Measurements from ENCODE around the gene ZFYVE1.
"Not testable (repeated sequence)": the region's sequence is repeated elsewhere in the genome, so short reads cannot be mapped to it uniquely, and the experiment has no call there.

Gene ZFYVE1

GRCh38 chr14:72957213-72957612 is 69.7 kb downstream of the ZFYVE1 start:
- DNase-seq: no peak

- not testable (repeated sequence) for DNase-seq
These were observed 70.2 kb downstream of the ZFYVE1 start for GRCh38 chr14:72956741-72957140.

GRCh38 chr14:72952171-72952570 is 74.7 kb downstream of the ZFYVE1 start:
- no peak for DNase-seq

DNA sequence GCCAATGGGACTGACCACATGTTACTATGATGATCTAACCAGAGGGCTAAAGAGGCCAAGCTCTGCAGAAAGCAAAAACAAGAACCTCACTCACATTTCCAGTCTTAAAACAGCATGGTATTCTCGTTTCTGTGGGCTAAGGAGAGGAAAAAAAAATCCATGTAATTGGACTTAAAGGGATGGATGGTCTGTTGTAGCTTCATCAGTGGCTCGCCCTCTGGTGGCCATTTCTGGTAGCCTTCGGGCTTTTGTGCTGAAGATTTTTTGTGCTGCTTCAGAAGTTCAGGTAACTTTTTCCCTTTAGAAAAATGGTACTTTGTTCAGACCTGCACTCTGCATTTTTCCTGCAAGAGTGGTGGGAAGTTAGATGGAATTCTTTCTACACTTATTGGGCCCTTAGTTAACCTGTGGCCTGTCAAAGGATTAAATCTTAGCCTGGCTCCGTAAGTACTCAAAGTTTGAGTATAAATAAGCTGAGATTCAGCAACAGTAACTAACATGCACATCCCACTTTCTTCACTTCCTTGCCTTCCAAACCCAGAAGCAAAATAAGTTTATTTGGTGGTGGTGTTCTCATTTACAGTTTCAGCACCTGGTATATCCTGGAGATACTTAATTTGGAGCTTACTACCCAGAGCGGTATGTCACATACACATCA is 78.3 kb downstream of the ZFYVE1 start:
- DNase-seq: peak; percentile 33

DNA sequence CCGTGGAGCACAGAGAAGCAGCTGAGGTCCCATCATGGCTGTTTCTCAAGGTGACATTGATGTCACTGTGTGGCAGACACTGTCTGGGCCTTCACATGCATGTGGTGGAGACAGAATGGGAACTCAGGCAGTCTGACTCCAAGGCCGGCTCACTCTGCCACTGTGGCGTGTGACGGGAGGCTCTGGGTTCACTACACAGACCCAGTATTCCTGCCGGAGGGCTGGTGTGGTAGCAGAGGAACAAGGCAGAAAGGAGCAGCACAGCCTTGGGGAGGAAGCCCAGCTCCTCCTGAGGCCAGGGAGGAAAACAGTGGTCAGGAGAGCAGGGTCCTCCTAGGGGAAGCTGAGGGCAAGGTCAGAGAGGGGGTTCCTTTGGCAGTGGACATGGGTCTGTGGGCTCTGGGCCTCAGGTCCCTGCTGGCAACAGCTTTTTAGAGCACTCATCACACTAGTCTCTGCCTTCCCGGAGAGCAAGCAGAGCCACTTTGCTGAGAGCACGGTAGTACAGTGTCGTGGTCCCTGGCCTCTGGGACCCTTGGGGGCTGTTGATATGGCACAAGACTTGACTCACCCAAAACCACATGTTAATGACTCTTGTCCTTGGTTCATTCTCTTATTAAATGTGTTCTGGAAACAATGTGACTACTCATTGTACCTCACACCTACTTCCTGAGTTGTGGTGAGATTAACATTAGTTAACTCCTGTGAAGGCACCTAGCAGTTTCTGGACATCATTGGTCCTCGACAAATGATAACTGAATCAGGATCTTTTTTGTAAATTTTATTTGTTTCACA is 79.3 kb downstream of the ZFYVE1 start:
- DNase-seq: no peak

DNA sequence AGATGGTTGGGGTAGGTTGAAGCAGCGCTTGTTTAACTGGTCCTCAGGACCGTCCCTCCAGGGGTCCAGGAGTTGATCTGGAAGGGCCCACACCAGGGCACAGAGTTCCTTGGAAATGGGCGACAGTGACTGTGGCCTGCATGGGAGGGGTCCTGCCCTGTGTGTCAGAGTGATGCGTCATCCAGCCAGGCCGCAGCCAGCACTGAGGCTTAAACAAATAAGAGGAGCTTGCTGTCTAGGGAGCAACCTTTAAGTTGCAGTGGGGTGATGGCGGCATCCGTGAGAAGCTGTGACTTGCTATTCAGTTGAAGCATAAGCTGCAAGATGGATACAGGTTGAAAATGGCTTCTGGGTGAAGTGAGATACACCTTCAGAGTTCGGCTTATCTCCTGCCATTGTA is 80.4 kb downstream of the ZFYVE1 start:
- no peak for DNase-seq

DNA sequence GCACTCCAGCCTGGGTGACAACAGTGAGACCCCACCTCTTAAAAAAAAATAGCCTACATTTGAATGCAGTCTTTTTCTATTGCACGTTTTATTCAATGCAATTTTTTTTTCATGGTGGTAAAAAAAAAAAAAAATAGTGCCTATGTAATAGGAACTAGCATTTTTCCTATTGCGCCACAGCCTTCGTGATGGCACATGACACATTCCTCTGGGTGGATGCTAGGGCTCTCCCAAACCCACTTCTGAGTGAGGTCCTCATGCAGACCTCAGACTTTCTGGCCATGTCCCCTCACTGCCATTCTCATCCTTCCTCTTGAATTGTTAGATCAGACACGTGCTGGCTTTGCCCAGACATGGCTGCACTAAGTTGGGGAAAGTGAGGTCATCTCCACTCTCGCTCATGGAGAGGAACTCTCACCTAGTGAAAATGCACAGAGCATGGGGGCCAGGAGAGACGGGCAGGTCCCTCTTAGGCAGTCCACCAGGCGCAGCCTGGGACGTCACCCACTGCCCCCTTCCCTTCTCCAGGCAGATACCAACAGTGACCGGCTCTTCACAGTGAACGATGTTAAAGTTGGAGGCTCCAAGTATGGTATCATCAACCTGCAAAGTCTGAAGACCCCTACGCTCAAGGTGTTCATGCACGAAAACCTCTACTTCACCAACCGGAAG is 81.4 kb downstream of the ZFYVE1 start:
- DNase-seq: no peak

DNA sequence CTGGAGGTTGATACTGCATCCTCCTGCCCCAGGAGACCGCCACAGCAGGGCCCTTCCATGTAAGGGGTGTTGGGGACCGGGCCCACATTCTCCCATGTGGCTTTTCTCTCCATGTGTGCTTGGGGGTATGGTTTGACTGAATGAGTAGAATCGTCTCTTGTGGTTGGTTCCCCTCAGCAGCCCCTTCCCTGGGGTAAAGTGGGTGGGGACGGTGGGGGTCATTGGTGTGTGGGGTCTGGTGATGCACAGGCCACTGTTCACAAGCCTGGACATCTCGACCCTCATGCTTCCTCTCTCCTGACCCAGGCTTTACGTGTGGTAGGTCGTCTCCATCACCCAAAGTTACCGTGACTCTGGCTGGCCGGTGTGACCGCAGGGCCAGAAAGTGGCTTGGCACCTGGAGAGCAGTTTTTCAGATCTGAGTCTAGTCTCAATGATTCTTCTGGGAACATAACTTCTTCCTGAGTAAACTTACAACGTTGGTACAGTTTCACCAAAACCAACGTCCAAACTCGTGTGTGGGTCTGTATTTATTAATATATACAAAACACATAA is 83.0 kb downstream of the ZFYVE1 start:
- no peak for DNase-seq

DNA sequence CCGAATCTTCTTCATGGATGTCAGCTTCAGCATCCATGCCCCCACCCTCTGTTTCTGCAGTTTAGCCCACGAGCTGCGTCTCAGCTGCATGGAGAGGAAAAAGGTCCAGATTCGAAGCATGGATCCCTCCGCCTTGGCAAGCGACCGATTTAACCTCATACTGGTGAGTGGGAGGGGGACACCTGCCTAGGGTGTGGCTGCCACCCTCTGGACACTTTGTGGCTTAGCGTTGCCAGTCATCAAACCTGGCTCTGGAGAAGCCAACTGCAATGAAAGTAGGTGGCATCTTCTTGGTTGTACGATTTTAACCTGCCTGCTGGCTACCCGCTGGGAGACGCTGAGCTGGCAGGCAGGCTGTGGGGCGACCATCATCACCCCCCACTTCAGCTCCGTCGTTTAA is 84.0 kb downstream of the ZFYVE1 start:
- no peak for DNase-seq

DNA sequence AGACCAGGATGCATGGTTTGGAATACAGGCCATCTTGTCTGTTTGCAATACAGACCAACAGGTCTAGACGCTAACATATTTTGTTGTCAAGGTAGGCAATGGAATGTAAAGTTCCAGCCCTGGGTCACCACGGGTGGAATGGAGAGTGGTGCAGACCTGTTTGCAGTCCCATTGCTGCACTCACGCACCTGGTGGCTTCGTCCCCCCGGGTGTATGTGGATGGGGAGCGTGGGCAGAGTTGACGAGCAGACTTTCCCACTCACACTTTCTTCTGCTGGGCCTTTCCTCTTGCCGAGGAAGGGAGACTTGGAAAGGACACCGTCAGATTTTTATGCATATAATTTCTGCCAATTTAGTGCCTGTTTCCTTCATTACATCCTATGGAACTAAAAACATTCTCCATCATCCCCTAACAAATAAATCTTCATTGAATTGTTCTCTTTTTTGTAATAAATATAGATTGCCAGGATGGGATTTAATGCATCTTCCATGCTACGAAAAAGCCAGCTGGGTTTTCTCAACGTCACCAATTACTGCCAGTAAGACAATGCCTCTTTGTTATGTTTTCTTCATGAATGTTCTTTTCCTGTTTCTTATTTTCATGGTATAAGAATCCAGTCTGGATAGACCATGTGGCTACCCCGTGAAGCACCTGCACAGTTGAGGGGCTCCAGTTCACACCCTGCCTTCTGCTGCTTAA is 85.5 kb downstream of the ZFYVE1 start:
- DNase-seq: no peak

GRCh38 chr14:72939630-72940029 is 87.3 kb downstream of the ZFYVE1 start:
- DNase-seq: no peak

DNA sequence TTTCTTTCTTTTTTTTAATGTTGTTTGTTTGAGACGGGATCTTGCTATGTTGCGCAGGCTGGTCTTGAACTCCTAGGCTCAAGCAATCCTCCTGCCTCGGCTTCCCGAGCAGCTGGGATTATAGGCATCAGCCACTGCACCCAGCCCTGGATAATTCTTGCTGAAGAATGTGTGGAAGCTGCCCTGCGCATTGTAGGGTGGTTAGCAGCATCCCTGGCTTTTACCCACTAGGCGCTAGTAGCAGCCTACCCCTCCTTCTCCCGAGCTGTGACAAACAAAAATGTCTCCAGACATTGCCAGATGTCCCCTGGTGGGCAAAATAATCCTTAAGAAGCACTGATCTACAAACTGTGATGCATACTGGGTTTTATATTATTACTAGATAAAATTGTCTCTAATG is 94.0 kb downstream of the ZFYVE1 start:
- no peak for DNase-seq

DNA sequence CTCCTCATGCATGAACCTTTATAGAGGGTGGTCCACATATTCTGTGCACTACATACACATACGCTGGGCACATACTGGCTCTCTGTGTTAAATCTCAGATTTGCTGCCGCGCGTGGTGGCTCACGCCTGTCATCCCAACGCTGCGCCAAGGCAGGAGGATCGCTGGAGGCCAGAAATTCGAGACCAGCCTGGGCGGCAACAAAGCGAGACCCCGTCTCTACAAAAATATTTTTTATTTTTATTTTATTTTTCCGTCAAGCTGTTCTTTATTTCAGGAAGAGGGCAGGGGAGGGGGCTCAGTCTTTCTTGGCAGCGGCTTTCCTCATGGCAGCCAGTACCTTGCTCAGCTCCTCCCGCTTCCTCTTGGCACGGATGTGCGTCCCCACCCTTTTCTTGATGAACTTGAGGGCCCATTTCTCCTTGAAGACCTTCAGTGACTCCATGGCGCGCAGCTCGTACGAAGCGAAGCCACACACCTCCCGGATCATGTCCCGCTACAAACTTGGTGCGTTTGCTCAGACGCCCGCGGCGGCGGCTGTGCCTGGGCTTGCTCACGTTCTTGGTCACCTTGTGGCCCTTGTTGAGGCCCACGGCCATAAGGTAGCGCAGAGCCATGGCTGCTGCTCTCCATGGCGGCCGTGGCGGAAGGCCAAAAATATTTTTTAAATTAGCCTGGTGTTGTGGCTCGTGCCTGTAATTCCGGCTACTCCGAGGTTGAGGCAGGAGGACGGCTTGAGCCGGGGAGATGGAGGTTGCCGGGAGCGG is 97.4 kb downstream of the ZFYVE1 start:
- DNase-seq: no peak

DNA sequence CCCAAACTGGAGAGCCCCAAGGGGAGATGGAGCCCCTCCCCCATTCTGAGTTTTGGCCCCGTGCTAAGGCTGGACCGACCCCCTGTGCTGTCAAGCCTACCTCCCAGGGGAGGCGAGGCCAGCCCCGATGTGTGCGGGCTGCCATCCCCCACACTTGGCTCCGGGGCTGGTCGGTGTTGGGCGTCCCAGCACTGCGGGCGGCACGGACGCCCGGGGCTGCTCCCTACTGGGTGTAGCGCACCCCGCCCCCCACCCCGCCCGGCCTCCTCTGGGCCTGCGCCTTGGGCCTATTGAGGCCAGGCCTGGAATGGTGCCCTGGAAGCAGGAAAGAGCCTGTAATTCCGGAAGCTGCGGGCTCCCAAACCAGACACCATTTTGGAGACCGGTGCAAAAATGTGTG is 98.0 kb downstream of the ZFYVE1 start:
- DNase-seq: no peak

DNA sequence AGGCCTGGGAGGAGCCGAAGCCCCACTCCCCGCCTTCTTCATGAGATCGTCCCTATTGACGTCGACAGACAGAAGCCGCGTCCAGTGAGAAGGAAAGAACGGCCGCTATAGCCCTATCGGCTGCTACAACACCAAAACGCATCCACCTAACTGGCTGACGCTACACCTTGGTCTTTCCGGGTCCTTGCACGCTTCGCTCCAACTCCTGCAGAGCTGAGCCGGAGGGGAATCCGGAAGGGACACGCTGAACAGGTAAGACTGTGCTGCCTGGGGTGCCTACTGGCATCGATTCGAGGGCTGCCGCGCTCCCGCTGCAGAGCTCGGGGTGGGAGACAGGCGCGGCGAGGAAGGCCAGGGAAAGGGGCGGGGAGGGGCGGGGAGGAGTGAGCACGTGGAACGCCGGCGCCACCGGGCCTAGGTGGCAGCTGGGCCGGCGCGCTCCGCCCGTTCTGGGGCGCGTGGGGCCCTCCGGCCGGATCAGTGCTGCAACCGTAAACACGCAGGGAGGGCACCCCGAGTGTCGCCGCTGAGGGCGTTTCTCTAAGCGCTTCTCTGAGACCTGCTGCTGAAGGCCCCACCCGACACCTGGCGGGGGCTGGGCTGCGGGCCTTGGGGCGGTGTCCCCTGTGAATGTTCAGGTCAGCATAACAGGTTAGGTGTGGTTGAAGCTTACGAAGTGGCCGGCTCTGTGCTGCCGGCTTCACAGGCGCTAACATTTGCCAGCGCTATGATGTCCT is 100.4 kb downstream of the ZFYVE1 start, which contains the start of gene DCAF4:
Gene DCAF4, plus strand, starts transcription at position 173 of the 737 bp plus-strand sequence. CDS start 11,515 bp downstream, outside the sequence.
- DNase-seq: peak; percentile 98

GRCh38 chr14:72925815-72926291 is 101.1 kb downstream of the ZFYVE1 start:
- no peak for DNase-seq

DNA sequence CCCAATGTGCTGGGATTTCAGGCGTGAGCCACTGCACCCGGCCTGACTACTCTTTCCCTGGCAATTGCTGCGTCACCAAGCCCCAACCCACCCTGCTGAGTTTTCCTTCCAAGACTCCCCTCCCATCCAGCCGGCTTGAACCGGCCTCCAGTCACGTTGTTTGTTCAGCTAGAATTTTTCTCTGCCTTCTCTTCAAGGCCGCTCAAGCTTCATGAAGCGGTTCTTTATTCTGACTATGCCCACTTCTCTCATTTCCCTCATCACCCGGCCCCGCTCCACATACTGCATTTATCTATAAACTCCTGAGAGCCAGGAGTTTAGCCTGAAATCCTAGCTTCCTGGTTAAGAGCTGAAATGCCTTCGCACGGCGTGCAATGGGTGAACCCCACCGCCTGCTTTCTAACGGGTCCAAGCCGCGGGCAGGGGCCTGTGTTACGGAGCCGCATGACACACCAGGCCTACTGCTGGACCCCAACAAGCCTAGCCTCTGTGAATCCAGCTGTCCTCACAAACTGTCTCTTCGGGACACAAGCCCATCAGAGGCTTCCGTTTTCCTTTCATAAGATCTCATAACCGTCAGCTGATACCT is 101.6 kb downstream of the ZFYVE1 start:
- DNase-seq: no peak

DNA sequence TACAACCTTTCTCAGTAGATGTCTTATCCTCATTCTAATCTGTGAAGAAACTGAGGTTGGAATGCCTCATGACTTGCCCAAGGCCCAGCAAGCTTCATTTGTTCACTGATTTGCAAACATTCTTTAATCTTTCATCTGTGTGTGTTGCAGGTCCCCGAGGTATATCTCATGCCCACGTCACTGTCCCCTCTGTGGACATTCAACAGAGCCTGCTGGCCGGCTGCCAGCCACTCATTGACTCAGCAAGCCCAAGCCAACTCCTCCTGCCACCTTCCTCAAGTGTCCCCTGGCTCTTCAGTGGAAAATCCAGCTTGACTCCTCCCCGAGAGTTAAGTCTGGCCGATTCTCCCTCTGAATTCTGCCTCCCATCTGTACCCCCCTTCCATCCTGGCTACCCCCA is 102.6 kb downstream of the ZFYVE1 start:
- peak; percentile 46 for DNase-seq

GRCh38 chr14:72921396-72921795 is 105.5 kb downstream of the ZFYVE1 start:
- no peak for DNase-seq

DNA sequence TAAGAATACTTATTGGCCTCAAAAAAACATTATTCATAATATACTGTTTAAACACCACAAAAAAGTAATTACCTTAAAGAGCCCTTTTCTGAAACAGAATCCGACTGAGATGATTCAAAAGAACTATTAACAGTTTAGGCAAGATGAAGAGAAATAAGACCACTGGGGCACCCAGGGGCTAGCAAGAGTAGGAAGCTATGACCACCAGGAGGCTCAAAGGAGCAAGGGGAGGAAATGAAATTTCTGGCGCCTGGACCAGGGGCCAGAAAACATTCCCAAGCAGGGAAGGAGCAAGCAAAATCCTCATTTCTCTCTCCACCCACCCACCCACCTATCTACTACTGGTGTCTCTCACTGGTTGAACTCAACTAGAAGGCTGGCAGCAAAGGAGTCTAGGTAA is 106.9 kb downstream of the ZFYVE1 start:
- no peak for DNase-seq
